ENCODE measurements around the gene UBR4.

Gene UBR4

GRCh38 chr1:19057784-19058475 lies 152.1 kb downstream of the UBR4 start:
- DNase-seq (ENCODE audit: low read depth) = no peak
- TF ChIP-seq, protein P1, sequence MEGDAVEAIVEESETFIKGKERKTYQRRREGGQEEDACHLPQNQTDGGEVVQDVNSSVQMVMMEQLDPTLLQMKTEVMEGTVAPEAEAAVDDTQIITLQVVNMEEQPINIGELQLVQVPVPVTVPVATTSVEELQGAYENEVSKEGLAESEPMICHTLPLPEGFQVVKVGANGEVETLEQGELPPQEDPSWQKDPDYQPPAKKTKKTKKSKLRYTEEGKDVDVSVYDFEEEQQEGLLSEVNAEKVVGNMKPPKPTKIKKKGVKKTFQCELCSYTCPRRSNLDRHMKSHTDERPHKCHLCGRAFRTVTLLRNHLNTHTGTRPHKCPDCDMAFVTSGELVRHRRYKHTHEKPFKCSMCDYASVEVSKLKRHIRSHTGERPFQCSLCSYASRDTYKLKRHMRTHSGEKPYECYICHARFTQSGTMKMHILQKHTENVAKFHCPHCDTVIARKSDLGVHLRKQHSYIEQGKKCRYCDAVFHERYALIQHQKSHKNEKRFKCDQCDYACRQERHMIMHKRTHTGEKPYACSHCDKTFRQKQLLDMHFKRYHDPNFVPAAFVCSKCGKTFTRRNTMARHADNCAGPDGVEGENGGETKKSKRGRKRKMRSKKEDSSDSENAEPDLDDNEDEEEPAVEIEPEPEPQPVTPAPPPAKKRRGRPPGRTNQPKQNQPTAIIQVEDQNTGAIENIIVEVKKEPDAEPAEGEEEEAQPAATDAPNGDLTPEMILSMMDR (IDR thresholded peaks at IDR 0.05; ENCODE audit: low read depth, low read length, missing control alignments) = no peak
- H3K4me3 ChIP-seq (ENCODE audit: low read depth, low read length) = no peak overlapping the region

- TF ChIP-seq, protein P1 (IDR thresholded peaks at IDR 0.05; ENCODE audit: low read depth, low read length, missing control alignments) = no peak
- DNase-seq (ENCODE audit: low read depth) = no peak
- H3K4me3 ChIP-seq (ENCODE audit: low read depth, low read length) = no peak overlapping the region
Observed at GRCh38 chr1:19057182-19057779, 152.8 kb downstream of the UBR4 start.

GRCh38 chr1:19055701-19056100 lies 154.4 kb downstream of the UBR4 start:
- TF ChIP-seq, protein P1 (IDR thresholded peaks at IDR 0.05; ENCODE audit: low read depth, low read length, missing control alignments) = no peak
- DNase-seq (ENCODE audit: low read depth) = no peak
- no peak overlapping the region for H3K4me3 ChIP-seq (ENCODE audit: low read depth, low read length)

- DNase-seq (ENCODE audit: low read depth) = no peak
- H3K4me3 ChIP-seq (ENCODE audit: low read depth, low read length) = no peak overlapping the region
- TF ChIP-seq, protein P1 (IDR thresholded peaks at IDR 0.05; ENCODE audit: low read depth, low read length, missing control alignments) = no peak
Observed at GRCh38 chr1:19055001-19055400, 155.1 kb downstream of the UBR4 start.

DNA sequence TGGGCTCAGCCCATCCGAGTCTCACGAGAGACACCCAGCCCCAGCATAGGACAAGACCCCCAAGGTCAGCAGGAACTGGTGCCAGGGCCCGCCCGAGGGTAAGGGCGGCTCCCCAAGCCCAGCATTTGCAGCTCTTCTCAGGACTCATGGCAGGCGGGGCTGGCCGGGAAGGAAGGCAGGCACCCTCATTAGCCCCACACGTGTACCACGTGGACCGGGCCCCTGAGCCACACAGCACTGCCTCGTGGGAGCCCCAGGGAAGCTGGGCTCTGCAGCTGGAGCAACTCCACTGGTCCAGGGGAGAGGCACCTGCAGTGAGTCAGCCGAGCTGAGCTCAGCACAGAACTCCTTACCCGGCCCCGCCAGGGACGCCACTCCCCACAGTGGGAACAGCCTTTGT lies 155.8 kb downstream of the UBR4 start:
- no peak overlapping the region for H3K4me3 ChIP-seq (ENCODE audit: low read depth, low read length)
- no peak for DNase-seq (ENCODE audit: low read depth)
- TF ChIP-seq, protein P1 (IDR thresholded peaks at IDR 0.05; ENCODE audit: low read depth, low read length, missing control alignments) = no peak

GRCh38 chr1:19053486-19053885 lies 156.6 kb downstream of the UBR4 start:
- H3K4me3 ChIP-seq (ENCODE audit: low read depth, low read length) = no peak overlapping the region
- DNase-seq (ENCODE audit: low read depth) = no peak
- TF ChIP-seq, protein P1 (IDR thresholded peaks at IDR 0.05; ENCODE audit: low read depth, low read length, missing control alignments) = no peak

- no peak for DNase-seq (ENCODE audit: low read depth)
- TF ChIP-seq, protein P1 (IDR thresholded peaks at IDR 0.05; ENCODE audit: low read depth, low read length, missing control alignments) = no peak
- H3K4me3 ChIP-seq (ENCODE audit: low read depth, low read length) = no peak overlapping the region
Observed at GRCh38 chr1:19049798-19050197, 160.3 kb downstream of the UBR4 start.
